Tibial nerve (tissue), 4 donors: ENCODE data around the gene PTPRD. TPM values are rescaled to one million over a fixed set of nuclear protein-coding genes. Genes with fewer than 3 reads are reported as not detected.

ENCODE experiments used
- DNase-seq, 2 donors: peaks; one replicate each; pipeline ENCODE4 v3.0.0-alpha.2; 2019; ENCODE audit warnings: low spot score in 2 of 2
- H3K27ac ChIP-seq, 4 donors: fragments of 200-600 bp; sonication (generic) in 3 of 4; one replicate each; pipeline ENCODE4 v1.5.1; 2017 to 2019; ENCODE audit warnings: mild to moderate bottlenecking in 1 of 4
- H3K27me3 ChIP-seq, 2 donors: fragments of 200-600 bp; sonication (generic) in 1 of 2; one replicate each; pipeline versions ENCODE4 v1.5.1 to v1.6.0; 2017 to 2019
- H3K36me3 ChIP-seq, 3 donors: fragments of 200-600 bp; sonication (generic); one replicate each; pipeline ENCODE4 v1.5.1; 2018 to 2019
- H3K4me1 ChIP-seq, 4 donors: fragments of 200-600 bp; sonication (generic) in 3 of 4; one replicate each; pipeline ENCODE4 v1.5.1; 2017 to 2019
- H3K4me3 ChIP-seq, 4 donors: fragments of 200-600 bp; sonication (generic) in 3 of 4; one replicate each; pipeline ENCODE4 v1.5.1; 2017 to 2019; ENCODE audit warnings: mild to moderate bottlenecking in 1 of 4, moderate library complexity in 1 of 4
- H3K9me3 ChIP-seq, 4 donors: fragments of 200-600 bp; sonication (generic) in 3 of 4; one replicate each; pipeline ENCODE4 v1.5.1; 2017 to 2019
- CTCF ChIP-seq, 5 experiments: fragments of 200-600 bp in 3 of 5; fragments of 450-650 bp in 2 of 5; sonication (generic) in 3 of 5; IDR thresholded peaks; one replicate each; pipeline ENCODE4 v1.5.1; 2016 to 2019; ENCODE audit warnings: antibody characterized with exemption in 5 of 5, mild to moderate bottlenecking in 3 of 5, moderate library complexity in 2 of 5
- EP300 ChIP-seq, 2 donors: sonication (generic); formaldehyde crosslinking; IDR thresholded peaks; one replicate each; pipeline ENCODE4 v1.6.1; 2017; ENCODE audit warnings: antibody characterized with exemption in 2 of 2, mild to moderate bottlenecking in 1 of 2
- POLR2A ChIP-seq, 2 donors: fragments of 450-650 bp; IDR thresholded peaks; one replicate each; pipeline ENCODE4 v1.6.1; 2017; ENCODE audit warnings: antibody characterized with exemption in 2 of 2, mild to moderate bottlenecking in 2 of 2, moderate library complexity in 2 of 2
- WGBS, 2 donors: methylation state at CpG; one replicate each; pipeline ENCODE4 v1.1.5; 2018; 5-methylcytosine and 5-hydroxymethylcytosine counted together
- total RNA-seq, 4 donors: library from RNA; depleted of rRNA; stranded (reverse); fragments of >200 nt; gene quantifications; one replicate each; pipeline ENCODE4 v1.1.0, GENCODE V29; 2016

Gene PTPRD
- total RNA-seq, 4 donors from 2014 or later, result 1.7 to 13.2 (median 5.1) TPM

GRCh38 chr9:8429768-8430167 lies 2183.0 kb downstream of the PTPRD start:
- DNase-seq, result no peak
- no peak overlapping the region for H3K4me3 ChIP-seq
- 95 to 100% methylated on average over 1 of the region's 1 CpG for WGBS, 2 donors
- no peaks in the 10 kb centered on the region for H3K9me3 ChIP-seq
- no peaks in the 10 kb centered on the region for H3K27me3 ChIP-seq
- TF ChIP-seq CTCF (IDR thresholded peaks at IDR 0.05), result no peak
- no peak for TF ChIP-seq EP300 (IDR thresholded peaks at IDR 0.05)
- no peak for TF ChIP-seq POLR2A (IDR thresholded peaks at IDR 0.05)
- H3K36me3 ChIP-seq, result no peaks in the 10 kb centered on the region
- no peak overlapping the region for H3K27ac ChIP-seq
- H3K4me1 ChIP-seq, result no peaks in the 10 kb centered on the region

- WGBS, 2 donors, result 86 to 92% methylated on average over 1 of the region's 1 CpG
- Histone ChIP-seq H3K36me3 (no peaks in the 10 kb centered on the region), H3K4me3 (no peak overlapping the region)
Observed at GRCh38 chr9:8429157-8429556, 2183.6 kb downstream of the PTPRD start.

GRCh38 chr9:8428389-8428788 lies 2184.4 kb downstream of the PTPRD start:
- Histone ChIP-seq H3K27me3 (no peaks in the 10 kb centered on the region), H3K36me3 (no peaks in the 10 kb centered on the region), H3K27ac (no peak overlapping the region), H3K9me3 (no peaks in the 10 kb centered on the region), H3K4me1 (no peaks in the 10 kb centered on the region), H3K4me3 (no peak overlapping the region)
- TF ChIP-seq CTCF (IDR thresholded peaks at IDR 0.05) (no peak), POLR2A (IDR thresholded peaks at IDR 0.05) (no peak), EP300 (IDR thresholded peaks at IDR 0.05) (no peak)
- DNase-seq, result no peak
- 65 to 68% methylated on average over 3 of the region's 3 CpGs for WGBS, 2 donors

More at GRCh38 chr9:8429157-8429556, 2183.6 kb downstream of the PTPRD start:
- no peak for TF ChIP-seq EP300 (IDR thresholded peaks at IDR 0.05)
- Histone ChIP-seq H3K4me1 (no peaks in the 10 kb centered on the region), H3K27me3 (no peaks in the 10 kb centered on the region), H3K27ac (no peak overlapping the region), H3K9me3 (no peaks in the 10 kb centered on the region)
- no peak for DNase-seq

- Histone ChIP-seq H3K4me3 (no peak overlapping the region), H3K27ac (no peak overlapping the region), H3K9me3 (no peaks in the 10 kb centered on the region), H3K27me3 (no peaks in the 10 kb centered on the region), H3K36me3 (no peaks in the 10 kb centered on the region), H3K4me1 (no peaks in the 10 kb centered on the region)
- DNase-seq, result no peak
- TF ChIP-seq EP300 (IDR thresholded peaks at IDR 0.05), result no peak
- TF ChIP-seq POLR2A (IDR thresholded peaks at IDR 0.05), result no peak
- WGBS, 2 donors, result 79 to 82% methylated on average over 3 of the region's 3 CpGs
Observed at GRCh38 chr9:8424786-8425410, 2187.9 kb downstream of the PTPRD start.

GRCh38 chr9:8420416-8420815 lies 2192.4 kb downstream of the PTPRD start:
- H3K4me1 ChIP-seq, result no peaks in the 10 kb centered on the region
- H3K9me3 ChIP-seq, result no peaks in the 10 kb centered on the region
- 39 to 50% methylated on average over 2 of the region's 2 CpGs for WGBS, 2 donors
- no peak for TF ChIP-seq POLR2A (IDR thresholded peaks at IDR 0.05)
- TF ChIP-seq EP300 (IDR thresholded peaks at IDR 0.05), result no peak
- TF ChIP-seq CTCF (IDR thresholded peaks at IDR 0.05), result no peak
- H3K4me3 ChIP-seq, result no peak overlapping the region
- H3K27me3 ChIP-seq, result no peaks in the 10 kb centered on the region
- no peak for DNase-seq
- no peak overlapping the region for H3K27ac ChIP-seq
- H3K36me3 ChIP-seq, result no peaks in the 10 kb centered on the region

GRCh38 chr9:8419596-8420275 lies 2193.1 kb downstream of the PTPRD start:
- WGBS, 2 donors, result 76 to 82% methylated on average over 3 of the region's 3 CpGs

More at GRCh38 chr9:8419596-8420275, 2193.1 kb downstream of the PTPRD start:
- Histone ChIP-seq H3K27ac (no peak overlapping the region), H3K4me3 (no peak overlapping the region), H3K36me3 (no peaks in the 10 kb centered on the region), H3K4me1 (no peaks in the 10 kb centered on the region), H3K9me3 (no peaks in the 10 kb centered on the region), H3K27me3 (no peaks in the 10 kb centered on the region)
- TF ChIP-seq EP300 (IDR thresholded peaks at IDR 0.05) (no peak), CTCF (IDR thresholded peaks at IDR 0.05) (no peak), POLR2A (IDR thresholded peaks at IDR 0.05) (no peak)
- no peak for DNase-seq
